ENCODE data around the gene DNAAF2. TPM values are rescaled to one million over a fixed set of nuclear protein-coding genes. Genes with fewer than 3 reads are reported as not detected.

Gene DNAAF2
- total and polyA plus RNA-seq, 2 of the 13 experiments (the other 11 are each of a cell fraction or from before 2014, with no cell fraction given): 6.1 to 13.6 TPM

- TF ChIP-seq ZXDC (CRISPR knock-in tag; IDR thresholded peaks at IDR 0.05) (no peak), ZFP36L2 (CRISPR knock-in tag; IDR thresholded peaks at IDR 0.05) (no peak), FOXC1 (CRISPR knock-in tag; IDR thresholded peaks at IDR 0.05; ENCODE audit: borderline replicate concordance) (peak; percentile 60; the same call in 1 of the 2 replicates), SMC3 (IDR thresholded peaks at IDR 0.05; ENCODE audit: low read length) (no peak), ZNF274 (CRISPR knock-in tag; IDR thresholded peaks at IDR 0.05) (0 out of 2 replicates have a peak, but pooled peaks have one; percentile 54), SIX1 (CRISPR knock-in tag; IDR thresholded peaks at IDR 0.05; ENCODE audit: borderline replicate concordance) (peak; percentile 40; the same call in 1 of the 2 replicates), HDAC2 (CRISPR knock-in tag; IDR thresholded peaks at IDR 0.05) (peak; percentile 65; the same call in 1 of the 2 replicates), KLF6 (CRISPR knock-in tag; IDR thresholded peaks at IDR 0.05) (peak; percentile 76), NFKB2 (CRISPR knock-in tag; IDR thresholded peaks at IDR 0.05; ENCODE audit: borderline replicate concordance) (peak; percentile 88; the same call in 1 of the 2 replicates), ZFX (CRISPR knock-in tag; IDR thresholded peaks at IDR 0.05; ENCODE audit: low read depth) (peak; percentile 91), DMAP1 (CRISPR knock-in tag; IDR thresholded peaks at IDR 0.05) (peak; percentile 98), ZNF800 (CRISPR knock-in tag; IDR thresholded peaks at IDR 0.05) (peak; percentile 78), ESRRA (CRISPR knock-in tag; IDR thresholded peaks at IDR 0.05; ENCODE audit: low read depth) (no peak), ZBTB14 (CRISPR knock-in tag; IDR thresholded peaks at IDR 0.05) (peak; percentile 49; the same call in 1 of the 2 replicates), PRDM15 (CRISPR knock-in tag; IDR thresholded peaks at IDR 0.05) (no peak), FLYWCH1 (CRISPR knock-in tag; IDR thresholded peaks at IDR 0.05) (no peak)
These were observed 49.0 kb downstream of the DNAAF2 start, which contains the start of gene RPS29 (continued) for GRCh38 chr14:49585803-49586672.
